GM19035 (cell line): ENCODE data around the gene CSRP2.

Experiments used
- ATAC-seq: cut with Tn5 transposase; IDR thresholded peaks from one replicate; pipeline ENCODE4 v1.9.1; 2021; ENCODE audit not compliant: unreplicated experiment

The CSRP2 gene

DNA sequence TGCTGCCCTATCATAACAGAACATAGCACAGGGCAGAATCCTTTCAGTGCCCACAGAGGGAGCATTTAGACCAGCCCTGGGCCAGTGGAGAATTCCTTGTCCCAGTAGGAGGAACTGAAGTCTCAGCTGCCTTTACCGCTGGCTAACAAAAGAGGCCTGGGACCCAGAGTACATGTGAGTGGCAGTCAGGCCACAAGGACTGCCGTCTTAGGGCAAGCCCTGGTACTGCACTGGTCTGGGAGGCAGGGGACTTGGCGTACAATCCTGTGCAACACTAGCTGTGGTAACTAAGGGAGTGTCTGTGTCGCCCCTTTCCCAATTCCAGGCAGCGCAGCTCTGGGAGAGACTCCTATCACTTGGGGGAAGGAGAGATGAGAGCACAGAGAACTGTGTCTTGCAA lies 17.0 kb upstream of the CSRP2 start:
- ATAC-seq: no peak

DNA sequence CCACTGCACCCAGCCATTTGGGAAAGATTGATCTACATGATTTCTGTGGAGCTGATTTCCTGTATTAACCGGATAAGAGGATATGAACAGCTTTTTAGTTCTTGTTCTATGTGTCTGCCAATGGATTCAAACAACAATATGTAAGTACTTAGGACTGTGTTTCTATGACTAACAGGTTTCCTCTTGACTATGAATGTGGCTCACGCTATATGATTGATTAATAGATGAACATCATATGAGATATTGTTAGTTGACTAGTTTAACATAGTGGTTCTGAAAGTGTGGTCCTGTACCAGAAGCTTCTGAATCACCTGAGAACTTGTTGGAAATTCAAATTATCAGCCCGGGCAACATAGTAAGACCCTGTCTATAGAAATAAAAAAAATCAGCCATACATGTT lies 12.8 kb upstream of the CSRP2 start:
- ATAC-seq: no peak

DNA sequence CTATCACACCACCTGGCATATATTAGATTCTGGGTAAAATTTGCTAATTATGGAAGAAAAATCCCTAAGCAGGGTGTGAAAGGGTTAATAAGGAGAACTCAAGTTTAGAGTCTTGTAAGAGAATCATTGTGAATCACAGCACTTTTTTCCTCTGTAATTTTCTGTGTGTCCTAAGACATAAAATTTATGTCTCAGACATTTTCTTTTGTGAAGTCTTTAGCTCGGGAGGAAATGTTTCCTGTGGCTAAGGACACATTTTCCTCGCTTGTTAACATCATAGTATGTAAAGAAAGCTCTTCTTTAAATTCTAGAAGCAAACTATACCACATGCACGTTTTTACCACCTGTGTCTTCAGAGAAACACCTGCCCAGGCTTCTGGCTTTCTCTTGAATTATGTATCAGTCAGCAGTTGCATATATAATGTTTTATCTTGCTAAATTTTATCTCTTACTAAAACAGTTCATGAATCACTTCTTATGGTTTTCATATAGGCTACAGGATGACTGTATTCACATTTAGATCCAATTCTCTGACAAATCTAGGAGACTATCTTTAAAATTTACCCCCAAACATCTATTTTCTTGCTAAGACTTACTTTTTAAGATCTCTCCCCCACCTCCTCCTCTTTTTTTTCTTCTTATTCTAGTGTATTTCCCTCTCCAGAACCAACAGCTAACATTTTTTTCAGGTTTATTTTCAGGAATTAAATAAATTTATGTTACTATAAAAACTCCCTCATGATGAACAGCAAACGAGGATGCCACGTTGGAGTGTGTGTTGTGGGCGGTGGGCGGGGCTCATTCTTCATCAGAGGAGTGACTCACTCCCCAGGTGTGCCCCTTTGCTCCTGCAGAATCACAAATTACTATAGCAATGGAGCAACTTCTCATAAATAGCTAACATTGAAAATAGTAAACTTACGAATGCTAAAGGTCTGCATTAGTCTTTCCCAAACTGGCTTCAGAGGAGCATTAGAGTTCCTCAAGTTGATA lies 11.6 kb upstream of the CSRP2 start:
- ATAC-seq: no peak

DNA sequence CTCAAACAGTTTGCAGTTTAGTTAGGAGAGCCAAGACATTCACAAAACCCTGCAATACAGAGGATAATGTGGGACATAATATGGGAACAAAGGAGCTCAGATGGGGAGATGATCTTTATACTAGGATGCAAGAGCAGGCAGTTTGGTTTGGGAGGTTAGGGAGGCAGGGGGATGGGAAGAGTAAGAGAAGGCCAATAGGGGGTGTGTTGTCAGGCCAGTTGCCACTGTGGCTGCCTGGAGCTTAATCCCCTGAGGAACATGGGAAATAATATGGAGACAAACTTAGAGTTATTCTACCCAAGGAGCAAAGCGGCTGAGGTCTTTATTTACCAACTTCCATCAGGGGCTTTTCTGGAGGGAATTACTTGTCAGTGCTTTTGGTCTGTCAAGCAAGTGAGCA lies 10.0 kb upstream of the CSRP2 start:
- no peak for ATAC-seq

DNA sequence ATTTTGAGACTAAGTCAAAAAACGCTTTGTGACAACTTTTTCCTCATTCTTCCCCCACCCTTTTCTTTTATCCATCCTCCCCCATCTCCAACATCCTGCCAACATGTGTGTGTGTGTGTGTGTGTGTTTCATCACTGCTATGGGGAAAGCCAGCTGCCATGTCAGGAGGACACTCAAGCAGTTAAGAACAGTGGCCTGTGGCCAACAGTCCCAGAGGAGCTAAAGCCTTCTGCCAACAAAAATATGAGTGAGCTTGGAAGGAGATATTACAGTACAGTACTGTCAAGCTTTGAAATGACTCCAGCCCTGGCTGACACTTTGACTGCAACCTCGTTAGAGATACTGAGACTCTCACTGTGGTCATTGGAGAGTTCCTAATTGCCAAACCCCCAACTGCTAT lies 5.0 kb upstream of the CSRP2 start:
- no peak for ATAC-seq

DNA sequence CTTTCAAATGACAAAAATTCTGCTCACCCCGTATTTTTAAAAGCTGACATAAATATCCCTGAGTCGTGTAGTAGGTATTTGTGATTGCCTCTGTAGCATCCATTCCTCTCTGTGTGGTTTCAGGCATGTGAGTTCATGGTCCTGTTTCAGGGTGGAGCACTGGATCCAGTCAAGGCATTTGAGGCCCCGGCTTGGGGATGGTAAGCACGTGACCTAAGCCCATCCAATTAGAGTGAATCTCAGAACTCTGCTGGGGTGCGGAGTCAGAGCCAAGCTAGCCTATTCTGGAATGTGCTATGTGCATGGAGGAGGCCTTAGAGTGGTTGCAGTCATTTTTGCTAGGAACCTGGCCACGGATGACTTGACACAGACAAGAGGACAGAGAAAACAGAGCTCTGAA lies 4.3 kb upstream of the CSRP2 start:
- ATAC-seq: no peak

DNA sequence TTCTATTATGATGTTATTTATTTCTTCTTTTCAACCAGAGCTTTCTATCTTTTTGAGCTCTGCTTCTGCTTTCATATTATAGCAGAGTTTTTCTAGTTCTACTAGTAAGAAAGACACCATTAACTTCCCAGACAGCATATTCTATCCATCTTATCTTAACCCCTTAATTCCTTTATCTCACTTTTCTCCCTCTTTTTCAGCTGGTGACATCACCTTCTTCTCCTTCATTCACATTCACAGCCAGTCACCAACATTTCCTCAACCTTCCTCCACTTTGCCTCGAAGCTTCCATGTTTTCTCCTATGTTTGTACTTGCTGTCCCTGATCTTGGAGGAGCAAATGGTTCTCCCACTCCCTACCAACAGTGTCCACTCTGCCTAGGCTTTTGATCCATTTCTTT lies 3.5 kb upstream of the CSRP2 start:
- no peak for ATAC-seq

DNA sequence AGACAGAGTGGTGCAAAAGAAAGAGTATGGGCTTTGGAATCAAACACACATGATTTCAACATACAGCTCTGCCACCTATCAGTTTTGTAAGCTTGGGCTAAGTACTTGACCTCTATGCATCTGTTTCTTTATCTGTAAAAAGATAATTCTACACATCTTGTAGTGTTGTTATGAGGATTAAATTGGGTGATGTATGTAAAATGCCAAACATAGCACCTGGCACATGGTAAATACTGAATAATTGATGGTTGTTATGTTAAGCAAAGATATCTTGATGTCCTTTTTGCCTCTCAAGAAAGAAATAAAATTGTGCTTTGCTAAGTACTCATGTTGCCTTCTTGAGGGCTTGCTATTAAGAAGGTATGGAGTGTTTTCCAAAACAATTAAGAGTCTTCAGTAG lies 2.3 kb upstream of the CSRP2 start:
- ATAC-seq: no peak

DNA sequence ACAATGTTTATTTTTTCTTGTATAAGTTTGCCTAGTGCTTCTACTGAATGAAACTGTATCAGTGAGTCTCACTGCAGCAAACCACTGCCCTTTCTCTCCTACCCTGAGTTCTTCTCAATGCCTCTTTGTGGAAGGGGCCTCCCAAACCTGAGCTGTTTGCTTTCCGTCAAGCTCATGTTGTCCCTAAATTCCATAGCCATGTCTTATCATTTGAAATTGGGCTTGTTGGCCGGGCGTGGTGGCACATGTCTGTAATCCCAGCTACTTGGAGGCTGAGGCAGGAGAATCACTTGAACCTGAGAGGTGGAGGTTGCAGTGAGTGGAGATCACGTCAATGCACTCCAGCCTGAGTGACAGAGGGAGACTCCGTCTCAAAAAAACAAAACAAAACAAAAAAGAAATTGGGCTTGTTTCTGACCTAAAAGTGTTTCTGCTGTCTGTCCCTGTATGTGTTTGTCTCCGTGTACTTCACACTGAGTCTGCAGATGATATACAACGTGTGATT lies 1.8 kb upstream of the CSRP2 start:
- no peak for ATAC-seq

DNA sequence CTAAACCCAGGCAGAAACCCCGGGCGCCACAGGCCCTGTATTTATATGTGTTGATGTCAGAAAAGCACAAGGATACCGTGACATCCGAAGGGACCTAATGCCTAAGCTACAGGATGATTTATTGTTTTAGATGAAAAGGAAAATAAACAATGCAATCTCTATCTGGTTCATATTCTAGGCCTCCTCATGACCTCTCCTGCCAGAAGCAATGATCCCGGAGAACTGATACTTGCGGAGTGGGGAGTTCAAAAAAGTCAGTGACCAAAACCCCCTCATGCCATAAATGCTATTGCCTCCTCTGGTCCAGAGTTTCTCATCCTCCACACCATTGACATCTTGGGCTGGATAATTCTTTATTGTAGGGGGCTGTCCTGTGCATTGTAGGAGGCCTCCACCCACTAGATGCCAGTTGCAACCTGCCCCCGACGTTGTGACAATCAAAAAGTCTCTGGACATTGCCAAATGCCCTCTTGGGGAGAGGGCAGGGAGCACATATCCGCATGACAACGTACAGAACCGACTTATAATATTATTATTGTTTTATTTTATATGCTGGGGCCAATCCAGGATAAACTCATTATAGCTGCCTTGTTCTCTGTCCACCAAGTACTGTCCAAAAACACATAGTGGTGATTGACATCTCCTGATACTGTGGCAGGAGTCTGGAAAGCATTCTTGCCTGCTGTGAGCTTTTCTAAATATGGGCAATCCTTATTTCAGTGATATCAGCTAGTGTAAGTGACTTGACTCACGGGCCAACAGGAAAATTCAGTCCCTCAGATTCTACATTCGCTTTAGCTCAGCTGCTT lies 1.1 kb upstream of the CSRP2 start:
- no peak for ATAC-seq

DNA sequence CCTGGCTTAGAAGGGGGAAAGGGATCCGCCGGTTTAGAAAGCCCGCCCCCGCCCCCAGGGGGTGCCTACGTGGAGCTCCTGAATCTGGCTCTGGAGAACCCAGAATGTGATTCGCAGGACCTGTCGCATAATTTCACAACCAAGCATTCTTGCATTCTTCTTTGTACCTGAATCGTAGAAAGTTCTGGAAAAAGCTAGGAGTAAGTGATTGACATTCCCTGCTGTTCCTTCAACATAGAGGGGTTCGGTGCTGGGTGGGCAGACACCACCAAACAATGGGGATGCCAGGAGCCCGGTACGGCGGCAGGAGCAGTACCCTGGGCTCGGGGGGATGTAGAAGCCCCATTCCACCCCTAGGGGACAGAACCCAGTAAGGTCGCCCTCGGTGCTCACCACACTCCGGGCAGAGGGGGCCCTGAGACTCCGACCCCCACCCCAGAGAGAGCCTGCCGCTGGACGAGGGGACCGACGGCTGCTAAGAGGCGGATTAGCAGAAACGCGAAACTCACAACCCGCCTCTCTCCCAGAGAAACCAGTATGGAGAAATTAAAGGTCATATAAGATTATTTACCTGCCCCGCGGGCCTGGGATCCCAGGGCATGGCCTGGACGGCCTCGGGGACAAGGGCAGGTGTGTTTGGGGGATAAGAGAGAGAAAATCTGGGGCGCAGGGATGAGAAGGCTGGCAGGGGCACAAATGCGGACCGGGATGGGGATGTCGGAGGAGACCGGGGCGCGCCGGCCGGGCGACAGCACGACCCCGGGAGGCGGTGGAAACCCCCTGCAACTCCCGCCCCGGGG lies 520 bp downstream of the CSRP2 start:
- ATAC-seq: peak; percentile 43

DNA sequence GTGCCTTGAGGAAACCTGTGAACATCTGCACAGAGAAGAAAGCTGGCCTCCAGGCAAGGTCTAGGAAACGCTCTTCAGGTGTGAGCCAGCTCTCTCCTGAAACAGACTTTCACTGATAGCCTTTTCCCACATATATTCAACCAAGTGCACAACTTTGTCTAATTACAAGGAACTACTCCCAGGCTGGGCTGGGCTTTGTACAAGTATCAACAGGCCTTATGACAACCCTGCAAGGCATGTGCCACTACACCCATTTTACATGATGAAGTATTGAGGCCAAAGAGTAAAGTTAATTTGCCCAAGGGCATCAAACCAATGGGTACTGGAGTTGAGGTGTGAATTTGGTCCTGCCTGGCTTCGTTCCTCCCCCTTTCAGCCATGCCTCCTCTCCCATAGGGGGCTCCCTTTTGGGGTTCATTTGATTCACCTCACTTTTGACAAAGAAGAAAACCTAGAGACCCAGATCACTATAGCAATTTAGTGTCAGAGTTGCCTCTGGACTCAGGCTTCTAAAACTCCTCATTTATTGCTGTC lies 2.1 kb downstream of the CSRP2 start:
- ATAC-seq: no peak

DNA sequence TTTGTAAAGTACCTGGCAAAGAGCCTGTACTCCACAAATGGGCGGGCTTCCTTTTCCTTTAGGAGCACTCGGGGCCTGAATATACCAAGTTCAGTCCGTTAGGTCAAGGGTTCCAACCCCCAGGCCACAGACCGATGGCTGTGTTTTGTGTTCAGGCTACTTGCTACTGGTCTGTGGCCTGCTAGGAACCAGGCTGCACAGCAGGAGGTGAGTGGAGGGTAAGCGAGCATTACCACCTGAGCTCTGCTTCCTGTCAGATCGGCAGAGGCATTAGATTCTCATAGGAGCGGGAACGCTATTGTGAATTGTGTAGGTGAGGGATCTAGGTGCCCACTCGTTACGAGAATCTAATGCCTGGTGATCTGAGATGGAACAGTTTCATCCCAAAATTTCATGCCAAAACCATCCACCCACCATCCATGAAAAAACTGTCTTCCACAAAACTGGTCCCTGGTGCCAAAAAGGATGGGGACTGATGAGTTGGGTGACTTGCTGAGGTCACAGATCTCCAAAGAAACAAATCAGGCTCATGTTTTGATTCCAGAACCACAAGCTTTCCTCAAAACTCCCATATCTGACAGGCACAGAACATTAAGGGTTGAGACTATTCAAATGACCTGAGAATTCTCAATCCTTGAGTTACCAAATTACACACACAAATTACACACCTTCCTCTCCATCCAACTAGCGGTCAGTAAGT lies 4.2 kb downstream of the CSRP2 start:
- ATAC-seq: no peak

DNA sequence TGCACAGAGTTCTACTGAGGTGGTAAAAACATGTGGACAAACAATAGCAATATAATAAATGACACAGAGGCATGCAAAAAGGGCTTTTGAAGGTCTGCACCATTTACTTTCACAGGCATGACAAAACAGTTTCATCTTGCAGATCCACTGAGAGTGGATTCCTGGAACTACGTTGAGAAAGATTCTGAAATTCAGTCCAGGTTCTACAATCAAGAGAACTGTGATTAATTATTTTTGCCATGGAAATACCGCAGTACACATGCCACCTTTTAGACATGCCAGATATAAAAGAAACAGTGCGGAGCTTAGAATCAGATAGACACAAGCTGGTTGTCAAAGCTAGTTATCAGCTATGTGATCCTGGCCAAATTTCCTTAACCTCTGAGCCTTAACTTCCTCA lies 4.8 kb downstream of the CSRP2 start:
- ATAC-seq: no peak

DNA sequence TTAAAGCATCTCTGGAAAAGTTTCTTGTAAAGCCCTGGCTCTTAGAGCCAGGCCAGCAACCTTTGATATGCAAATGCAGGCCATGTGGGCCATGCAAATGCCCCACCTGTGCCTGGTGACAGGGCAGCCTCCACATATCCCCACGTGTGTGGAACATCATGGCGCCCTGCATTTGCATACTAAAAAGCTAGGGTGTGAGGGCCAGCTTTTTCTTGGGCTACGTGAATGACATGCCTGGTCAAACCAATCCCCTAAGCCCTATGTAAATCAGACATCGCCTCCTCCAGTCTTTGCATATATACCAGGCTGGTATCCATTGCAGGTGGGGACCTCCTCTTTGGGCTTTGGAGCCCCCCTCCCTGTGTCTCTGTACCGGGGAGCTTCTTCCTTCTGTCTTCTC lies 6.4 kb downstream of the CSRP2 start:
- no peak for ATAC-seq

DNA sequence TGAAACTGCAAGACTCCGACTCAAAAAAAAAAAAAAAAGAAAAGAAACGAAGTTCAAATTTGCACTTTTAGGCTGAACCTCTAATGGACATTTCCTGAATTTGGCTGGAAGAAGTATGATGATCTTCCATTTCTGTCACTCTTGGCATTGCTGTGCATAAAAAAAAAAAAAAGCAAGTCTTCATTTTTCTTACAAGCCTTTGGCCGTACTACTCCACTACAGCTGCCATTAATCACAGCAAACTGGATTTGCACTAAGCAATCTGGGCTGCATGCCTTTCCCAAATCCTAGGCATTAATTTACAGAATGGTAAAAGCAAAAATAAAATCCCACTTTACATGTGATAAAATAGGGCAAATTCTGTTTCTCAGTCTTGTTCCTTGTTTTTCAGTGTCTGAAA lies 7.1 kb downstream of the CSRP2 start:
- ATAC-seq: no peak

DNA sequence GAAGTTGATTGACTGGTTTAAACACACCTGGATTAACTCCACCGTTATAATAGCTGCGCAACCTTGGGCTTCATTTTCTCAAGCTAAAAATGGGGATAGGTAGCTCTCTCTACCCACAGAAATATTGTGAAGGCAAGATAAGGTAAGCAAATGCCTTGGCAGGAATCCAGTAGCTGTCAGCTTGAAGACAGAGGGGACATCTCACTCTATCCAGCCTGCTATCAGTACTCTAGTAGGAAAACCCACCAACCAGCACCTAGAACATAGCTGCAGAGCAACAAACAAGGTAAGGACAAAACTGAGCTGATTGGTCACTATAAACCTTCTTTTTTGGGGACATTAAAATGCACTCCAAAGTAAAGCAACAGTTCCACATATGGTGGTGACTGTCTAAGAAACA lies 7.7 kb downstream of the CSRP2 start:
- ATAC-seq: no peak

DNA sequence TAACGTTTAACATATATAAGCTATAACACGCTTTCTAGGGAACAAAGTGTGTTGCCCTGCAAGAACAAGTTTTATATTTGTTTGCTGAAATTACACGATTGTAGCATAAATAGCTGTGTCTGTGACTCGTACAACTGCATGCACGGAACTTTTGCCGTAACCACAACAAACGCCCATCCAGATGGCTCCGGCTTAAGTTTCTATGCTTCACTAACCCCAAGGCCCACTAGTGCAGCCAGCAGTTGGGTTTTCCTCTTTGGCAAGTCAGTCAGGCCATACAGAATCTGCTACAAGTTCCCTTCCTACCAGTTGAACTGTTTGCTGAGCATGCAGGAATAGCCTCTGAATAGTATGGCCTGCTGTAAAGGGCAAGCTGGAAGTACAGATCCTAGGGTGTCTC lies 12.1 kb downstream of the CSRP2 start:
- no peak for ATAC-seq

DNA sequence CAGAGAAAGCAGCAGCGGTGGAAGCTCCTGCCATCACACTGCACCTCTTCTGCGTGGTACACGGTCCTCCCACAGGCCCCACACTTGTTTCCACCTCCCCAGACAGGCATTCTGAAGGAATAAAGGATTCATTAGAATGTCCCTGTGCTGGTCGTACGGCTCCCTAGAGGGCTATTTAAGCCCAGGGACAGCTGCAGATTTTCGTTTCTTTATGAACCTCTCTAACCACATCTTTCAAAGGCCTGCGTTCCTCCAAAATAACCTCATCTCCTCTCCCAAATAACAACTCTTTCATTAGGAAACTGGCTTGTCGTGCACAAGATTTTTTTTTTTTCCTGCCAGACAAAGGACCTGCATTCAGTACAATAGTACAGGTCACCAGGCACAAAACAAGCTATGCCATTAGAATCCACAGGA lies 12.7 kb downstream of the CSRP2 start:
- ATAC-seq: no peak

DNA sequence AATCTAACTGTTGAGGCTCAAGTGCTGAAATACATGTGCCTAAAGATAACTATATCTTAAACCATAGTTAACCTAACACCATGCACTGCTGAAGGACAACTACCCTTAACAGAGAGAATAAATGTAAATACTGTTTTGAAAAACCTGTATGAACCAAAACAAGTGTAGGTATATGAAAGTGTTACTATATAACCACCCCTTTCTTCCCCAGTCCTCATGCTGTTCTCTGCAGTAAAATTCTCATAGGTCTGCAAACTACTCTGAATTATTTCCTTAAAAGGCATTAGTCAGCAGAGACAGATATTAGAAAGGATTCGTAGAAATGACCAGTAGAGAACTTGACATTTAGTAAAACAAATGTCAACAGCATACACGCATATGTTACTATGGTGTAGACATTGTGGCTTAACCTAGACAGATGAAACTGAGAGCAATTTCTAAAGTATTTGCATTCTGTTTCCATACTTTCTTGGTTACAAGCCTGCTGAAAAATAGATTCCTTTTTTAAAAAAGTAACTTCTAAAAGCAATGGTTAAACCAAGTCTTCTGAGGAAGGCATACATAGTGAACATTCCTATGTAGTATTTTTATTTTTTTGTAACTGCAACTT lies 13.9 kb downstream of the CSRP2 start:
- peak; percentile 76 for ATAC-seq
